DMS 273 treated with DMSO at 0.1 percent for 48 hours (cell line): Measurements from ENCODE around the gene YJEFN3.

Source experiments
- DNase-seq: peaks from one replicate; lab custom pipeline; 2025; lab: John Stamatoyannopoulos, UW

The YJEFN3 gene

GRCh38 chr19:19554074-19555023 is 25.6 kb downstream of the YJEFN3 start:
- DNase-seq, result no peak

GRCh38 chr19:19558055-19558454 is 29.3 kb downstream of the YJEFN3 start:
- DNase-seq, result no peak

- DNase-seq, result no peak
These were observed 29.9 kb downstream of the YJEFN3 start for GRCh38 chr19:19558636-19559035.

- no peak for DNase-seq
These were observed 31.2 kb downstream of the YJEFN3 start for GRCh38 chr19:19559931-19560330.

GRCh38 chr19:19561946-19562664 is 33.4 kb downstream of the YJEFN3 start:
- no peak for DNase-seq

GRCh38 chr19:19562665-19563347 is 34.1 kb downstream of the YJEFN3 start:
- no peak for DNase-seq

GRCh38 chr19:19563348-19563848 is 34.7 kb downstream of the YJEFN3 start:
- DNase-seq, result no peak

GRCh38 chr19:19566306-19566705 is 37.6 kb downstream of the YJEFN3 start:
- no peak for DNase-seq

- no peak for DNase-seq
These were observed 38.7 kb downstream of the YJEFN3 start for GRCh38 chr19:19567391-19567790.

- no peak for DNase-seq
These were observed 40.4 kb downstream of the YJEFN3 start for GRCh38 chr19:19568802-19569756.

GRCh38 chr19:19570571-19570970 is 41.9 kb downstream of the YJEFN3 start:
- no peak for DNase-seq

GRCh38 chr19:19571071-19571786 is 42.5 kb downstream of the YJEFN3 start:
- DNase-seq, result no peak

GRCh38 chr19:19575411-19575810 is 46.7 kb downstream of the YJEFN3 start:
- no peak for DNase-seq

GRCh38 chr19:19578252-19578651 is 49.5 kb downstream of the YJEFN3 start:
- DNase-seq, result peak; percentile 88

- no peak for DNase-seq
These were observed 51.0 kb downstream of the YJEFN3 start for GRCh38 chr19:19579533-19580361.

- DNase-seq, result no peak
These were observed 51.7 kb downstream of the YJEFN3 start for GRCh38 chr19:19580418-19580817.

GRCh38 chr19:19581391-19581790 is 52.7 kb downstream of the YJEFN3 start:
- DNase-seq, result no peak

- no peak for DNase-seq
These were observed 53.8 kb downstream of the YJEFN3 start for GRCh38 chr19:19582471-19582870.

GRCh38 chr19:19584356-19584755 is 55.6 kb downstream of the YJEFN3 start:
- no peak for DNase-seq
